Measurements from ENCODE around the gene TBX15.

The TBX15 gene

GRCh38 chr1:118907466-118907865 is 80.7 kb downstream of the TBX15 start:
- no peak for DNase-seq (ENCODE audit: extremely low read depth, low read depth)
- TF ChIP-seq CTCF (IDR thresholded peaks at IDR 0.05; ENCODE audit: low read depth, low read length, missing control alignments): no peak
- no peak overlapping the region for H3K4me3 ChIP-seq (replicated peaks; ENCODE audit: low read depth, low read length)

GRCh38 chr1:118905671-118906070 is 82.5 kb downstream of the TBX15 start:
- H3K4me3 ChIP-seq (replicated peaks; ENCODE audit: low read depth, low read length): no peak overlapping the region
- DNase-seq (ENCODE audit: extremely low read depth, low read depth): no peak
- TF ChIP-seq CTCF (IDR thresholded peaks at IDR 0.05; ENCODE audit: low read depth, low read length, missing control alignments): no peak

GRCh38 chr1:118905196-118905595 is 82.9 kb downstream of the TBX15 start:
- no peak for DNase-seq (ENCODE audit: extremely low read depth, low read depth)
- H3K4me3 ChIP-seq (replicated peaks; ENCODE audit: low read depth, low read length): no peak overlapping the region
- TF ChIP-seq CTCF (IDR thresholded peaks at IDR 0.05; ENCODE audit: low read depth, low read length, missing control alignments): no peak

- no peak for TF ChIP-seq CTCF (IDR thresholded peaks at IDR 0.05; ENCODE audit: low read depth, low read length, missing control alignments)
- no peak overlapping the region for H3K4me3 ChIP-seq (replicated peaks; ENCODE audit: low read depth, low read length)
- no peak for DNase-seq (ENCODE audit: extremely low read depth, low read depth)
Observed at GRCh38 chr1:118902711-118903191, 85.4 kb downstream of the TBX15 start.

GRCh38 chr1:118902299-118902698 is 85.8 kb downstream of the TBX15 start:
- H3K4me3 ChIP-seq (replicated peaks; ENCODE audit: low read depth, low read length): no peak overlapping the region
- DNase-seq (ENCODE audit: extremely low read depth, low read depth): no peak
- TF ChIP-seq CTCF (IDR thresholded peaks at IDR 0.05; ENCODE audit: low read depth, low read length, missing control alignments): no peak

GRCh38 chr1:118900643-118901440 is 87.3 kb downstream of the TBX15 start:
- no peak for TF ChIP-seq CTCF (IDR thresholded peaks at IDR 0.05; ENCODE audit: low read depth, low read length, missing control alignments)
- DNase-seq (ENCODE audit: extremely low read depth, low read depth): no peak
- H3K4me3 ChIP-seq (replicated peaks; ENCODE audit: low read depth, low read length): no peak overlapping the region

Data from HFF-Myc (cell line).